SK-N-SH (cell line): ENCODE results near the gene HSF4. TPM values are rescaled to one million over a fixed set of nuclear protein-coding genes. Genes with fewer than 3 reads are reported as not detected.

ENCODE experiments used
- CTCF ChIA-PET: fragments of 300-600, 350-600 bp; formaldehyde crosslinking; extraction: SDS; loops from one replicate; lab custom pipeline; 2021; lab: Yijun Ruan, JAX
- POLR2A ChIA-PET: fragments of 350-600 bp; sonication (Branson Sonifier 250); formaldehyde crosslinking; extraction: SDS; loops from one replicate; lab custom pipeline; 2020; ENCODE audit warnings: antibody characterized with exemption, inconsistent platforms; lab: Yijun Ruan, JAX
- DNase-seq: peaks from one replicate; pipeline ENCODE4 v3.0.0; 2012
- H2AFZ ChIP-seq: fragments of 200-600 bp; sonication (generic); 2 replicates; pipeline ENCODE4 v1.8.1; 2016; ENCODE audit warnings: antibody characterized with exemption, mild to moderate bottlenecking, low read depth
- H3F3A ChIP-seq: fragments of 200-600 bp; sonication (generic); replicated peaks from 2 replicates; pipeline ENCODE3; 2016; ENCODE audit warnings: antibody characterized with exemption, mild to moderate bottlenecking; ENCODE audit not compliant: insufficient read depth
- H3K27ac ChIP-seq, 2 experiments: fragments of 200-500 bp in 1 of 2; fragments of 200-600 bp in 1 of 2; sonication (Bioruptor generic) in 1 of 2; sonication (generic), shearing (Covaris generic) in 1 of 2; 2 replicates each; pipeline versions ENCODE4 v1.5.1 to v1.6.1; 2014 to 2016; ENCODE audit warnings: low read depth in 2 of 2, inconsistent platforms in 1 of 2, low read length in 1 of 2, mild to moderate bottlenecking in 1 of 2, mixed read lengths in 1 of 2
- H3K27me3 ChIP-seq: fragments of 200-600 bp; sonication (generic), shearing (Covaris generic); 2 replicates; pipeline ENCODE4 v1.6.1; 2016; ENCODE audit warnings: mixed run types; ENCODE audit not compliant: insufficient read depth
- H3K36me3 ChIP-seq, 2 experiments: fragments of 200-500 bp in 1 of 2; fragments of 200-600 bp in 1 of 2; sonication (Bioruptor generic) in 1 of 2; sonication (generic) in 1 of 2; replicated peaks in 1 of 2; 2 replicates each; pipeline versions ENCODE3 to v1.5.1; 2014 to 2016; ENCODE audit warnings: low read length in 1 of 2, mild to moderate bottlenecking in 1 of 2; ENCODE audit not compliant: insufficient read depth in 2 of 2, control insufficient read depth in 1 of 2
- H3K4me1 ChIP-seq, 2 experiments: fragments of 200-500 bp in 1 of 2; fragments of 200-600 bp in 1 of 2; sonication (Bioruptor generic) in 1 of 2; sonication (generic), shearing (Covaris generic) in 1 of 2; 2 replicates each; pipeline versions ENCODE4 v1.5.1 to v1.6.1; 2014 to 2016; ENCODE audit warnings: low read depth in 1 of 2, low read length in 1 of 2, mixed run types in 1 of 2; ENCODE audit not compliant: insufficient read depth in 2 of 2, control insufficient read depth in 1 of 2
- H3K4me2 ChIP-seq: fragments of 200-600 bp; sonication (generic), shearing (Covaris generic); 2 replicates; pipeline ENCODE4 v1.6.1; 2017; ENCODE audit warnings: mixed run types
- H3K4me3 ChIP-seq, 2 experiments: fragments of 200-500 bp in 1 of 2; fragments of 200-600 bp in 1 of 2; sonication (Bioruptor generic) in 1 of 2; sonication (generic), shearing (Covaris generic) in 1 of 2; 2 replicates each; pipeline versions ENCODE4 v1.5.1 to v1.8.1; 2014 to 2016; ENCODE audit warnings: low read depth in 2 of 2, inconsistent platforms in 1 of 2, low read length in 1 of 2, mild to moderate bottlenecking in 1 of 2, mixed read lengths in 1 of 2, moderate library complexity in 1 of 2
- H3K79me2 ChIP-seq: fragments of 200-600 bp; sonication (generic); 2 replicates; pipeline ENCODE4 v1.8.1; 2017; ENCODE audit warnings: mild to moderate bottlenecking; ENCODE audit not compliant: insufficient read depth
- H3K9ac ChIP-seq: fragments of 200-600 bp; sonication (generic); 2 replicates; pipeline ENCODE4 v1.6.1; 2017; ENCODE audit warnings: mixed run types
- H3K9me2 ChIP-seq: fragments of 200-600 bp; sonication (generic); 2 replicates; pipeline ENCODE4 v1.6.1; 2017; ENCODE audit warnings: mixed run types
- H3K9me3 ChIP-seq: fragments of 200-600 bp; sonication (generic); 2 replicates; pipeline ENCODE4 v1.6.1; 2017; ENCODE audit warnings: mixed run types, mild to moderate bottlenecking, moderate library complexity
- H4K20me1 ChIP-seq: fragments of 200-600 bp; sonication (generic); 2 replicates; pipeline ENCODE4 v1.6.1; 2017; ENCODE audit warnings: mild to moderate bottlenecking, mixed run types; ENCODE audit not compliant: insufficient read depth
- CTCF ChIP-seq: fragments of 200-600 bp; sonication (generic); IDR thresholded peaks from 2 replicates; pipeline ENCODE4 v1.6.1; 2017; ENCODE audit warnings: antibody characterized with exemption, mild to moderate bottlenecking, moderate library complexity
- ELF1 ChIP-seq: IDR thresholded peaks from 2 replicates; pipeline ENCODE4 v1.4.0; 2012
- EP300 ChIP-seq, 2 experiments: IDR thresholded peaks; 2 replicates each; pipeline versions ENCODE4 v1.4.0 to v1.6.1; 2012; ENCODE audit warnings: borderline replicate concordance in 1 of 2, low read depth in 1 of 2, low read length in 1 of 2
- FOXJ3 ChIP-seq: sonication (generic); formaldehyde crosslinking; IDR thresholded peaks from 2 replicates; pipeline ENCODE4 v1.5.1; 2020; ENCODE audit warnings: mild to moderate bottlenecking, missing genetic modification reagents
- GATA2 ChIP-seq: sonication (generic); formaldehyde crosslinking; IDR thresholded peaks from 2 replicates; pipeline ENCODE4 v1.5.0; 2020; ENCODE audit warnings: mild to moderate bottlenecking, missing genetic modification reagents
- IRF3 ChIP-seq: fragments of 150-350 bp; IDR thresholded peaks from 2 replicates; pipeline ENCODE4 v1.6.1; 2016; ENCODE audit warnings: mild to moderate bottlenecking, low read depth, low read length
- JUND ChIP-seq: IDR thresholded peaks from 2 replicates; pipeline ENCODE4 v1.4.0; 2012
- MEF2A ChIP-seq: IDR thresholded peaks from 2 replicates; pipeline ENCODE4 v1.4.0; 2012; ENCODE audit warnings: low read depth, borderline replicate concordance
- NFIC ChIP-seq: IDR thresholded peaks from 2 replicates; pipeline ENCODE4 v1.4.0; 2012; ENCODE audit warnings: borderline replicate concordance
- POLR2AphosphoS5 ChIP-seq: IDR thresholded peaks from 2 replicates; pipeline ENCODE4 v1.6.1; 2012; ENCODE audit warnings: low read depth, low read length
- RAD21 ChIP-seq: IDR thresholded peaks from 2 replicates; pipeline ENCODE4 v1.6.1; 2012; ENCODE audit warnings: mild to moderate bottlenecking, low read length
- RXRA ChIP-seq: IDR thresholded peaks from 2 replicates; pipeline ENCODE4 v1.4.0; 2012; ENCODE audit warnings: low read depth, mild to moderate bottlenecking, borderline replicate concordance
- TAF1 ChIP-seq: IDR thresholded peaks from 2 replicates; pipeline ENCODE4 v1.6.1; 2012; ENCODE audit warnings: low read depth, mild to moderate bottlenecking, low read length, moderate library complexity, borderline replicate concordance
- TEAD4 ChIP-seq: IDR thresholded peaks from 2 replicates; pipeline ENCODE4 v1.4.0; 2012; ENCODE audit warnings: mild to moderate bottlenecking, borderline replicate concordance; ENCODE audit not compliant: insufficient read depth
- WGBS: methylation state at CpG from one replicate; pipeline ENCODE4 v1.1.6; 2017; ENCODE audit warnings: low lambda C conversion rate; 5-methylcytosine and 5-hydroxymethylcytosine counted together
- polyA plus RNA-seq, 3 experiments: library from polyadenylated mRNA; depleted of rRNA; stranded (reverse); fragments of >200 nt; gene quantifications; 2 replicates each; pipeline ENCODE4 v1.2.3, GENCODE V29; 2012

HSF4 gene
- polyA plus RNA-seq, 1 of the 3 experiments (the other 2 are of a cell fraction) = 33.4 TPM

DNA sequence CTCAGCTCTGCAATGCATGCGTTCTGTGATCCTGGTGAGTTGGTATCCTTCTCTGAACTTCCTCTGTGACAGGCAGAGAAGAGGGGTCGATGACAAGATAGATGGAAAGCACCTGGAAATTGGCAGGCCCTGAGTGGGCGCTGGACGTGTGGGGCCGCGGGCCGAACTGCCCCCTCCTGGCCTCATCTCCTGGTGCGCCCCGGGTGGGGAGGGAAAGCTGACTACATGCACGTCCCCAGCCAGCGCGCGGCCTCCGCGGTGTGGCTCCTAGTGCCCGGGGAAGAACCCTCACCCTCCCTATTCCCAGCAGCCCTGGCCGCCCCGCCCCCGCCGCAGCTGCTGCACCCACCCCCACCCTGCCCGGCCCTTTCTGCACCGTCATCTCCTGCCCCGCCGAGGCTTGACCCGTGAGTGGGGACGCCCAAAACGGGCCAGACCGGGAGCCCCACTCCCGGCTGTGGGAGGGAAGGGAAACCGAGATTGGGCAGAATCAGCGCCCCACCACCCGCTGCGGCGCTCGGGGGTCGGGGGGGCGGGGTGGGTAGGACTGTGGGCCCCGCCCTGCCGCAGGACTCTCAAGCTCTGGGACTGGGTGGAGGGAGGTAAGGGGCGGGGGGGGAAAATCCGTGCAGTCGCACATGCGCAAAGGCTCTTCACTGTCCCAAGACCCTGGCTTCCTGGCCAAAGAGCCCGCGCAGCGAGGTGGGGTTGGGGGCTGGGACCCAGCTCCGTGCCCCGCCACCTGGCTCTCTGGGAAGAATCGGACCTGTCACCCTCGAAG, 5.8 kb downstream of the HSF4 start, which contains the start of gene NOL3 (continued):
- TF ChIP-seq CTCF (no peak), NFIC (no peak), TEAD4 (no peak), EP300 (IDR thresholded peaks at IDR 0.05; ENCODE audit: borderline replicate concordance in 1 of 2, low read depth in 1 of 2, low read length in 1 of 2) (peak in 1 of 2 experiments; percentile 27; a peak in 1 of 4 replicates), ELF1 (no peak), POLR2AphosphoS5 (peak; percentile 39; the same call in 1 of the 2 replicates), RXRA (no peak), JUND (no peak), MEF2A (no peak), RAD21 (no peak), TAF1 (peak; percentile 6; the same call in 1 of the 2 replicates), IRF3 (no peak), GATA2 (CRISPR knock-in tag) (no peak)

DNA sequence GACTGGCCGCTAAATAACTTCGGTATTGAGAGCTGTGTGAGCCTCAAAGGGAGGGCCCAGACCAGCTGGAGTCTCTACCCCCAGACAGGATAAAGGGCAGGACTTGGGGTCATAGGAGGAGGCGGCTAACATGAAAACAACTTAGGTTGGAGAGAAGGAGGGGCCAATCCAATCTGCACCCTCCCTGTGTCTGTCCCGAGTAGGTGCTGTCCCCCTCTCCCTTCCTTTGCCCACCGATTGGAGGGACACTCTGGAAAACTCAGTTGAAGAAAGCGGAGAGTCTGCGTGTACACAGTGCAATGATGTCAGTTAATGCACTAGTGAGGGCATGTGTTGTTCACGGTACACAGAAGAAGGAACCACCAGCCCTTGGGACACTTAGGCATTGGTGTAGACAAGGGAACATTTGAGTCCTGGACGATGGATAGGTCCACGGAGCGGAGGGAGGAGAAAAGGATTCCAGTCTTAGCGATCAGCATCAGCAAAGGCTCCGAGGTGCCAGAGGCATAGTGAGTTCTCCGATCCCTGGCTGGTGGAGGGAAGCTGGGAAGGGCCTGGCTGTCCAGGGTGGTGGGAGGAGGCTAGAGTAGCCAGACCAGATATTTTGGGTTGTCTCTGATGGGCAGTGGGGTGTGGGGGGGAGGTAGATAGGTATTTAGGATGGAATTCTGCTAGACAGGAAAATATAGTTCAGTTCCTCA, 6.6 kb downstream of the HSF4 start:
- Histone ChIP-seq H3K27me3 (no peaks in the 10 kb centered on the region), H4K20me1 (no peaks in the 10 kb centered on the region), H3K79me2 (peaks cover 15% of the 10 kb centered on the region; the same call in 1 of the 2 replicates), H3F3A (peaks cover 36% of the 10 kb centered on the region), H3K9me2 (no peaks in the 10 kb centered on the region), H2AFZ (peak overlapping the region; percentile 70; the same call in 1 of the 2 replicates), H3K9me3 (no peaks in the 10 kb centered on the region), H3K4me3 (peak overlapping the region; percentile 49 to 64), H3K9ac (peak overlapping the region; percentile 64), H3K36me3 (peaks cover 6 to 8% of the 10 kb centered on the region in 2 experiments), H3K4me2 (peak overlapping the region; percentile 98), H3K4me1 (peaks cover 39 to 44% of the 10 kb centered on the region in 2 experiments; a peak in 3 of 4 replicates), H3K27ac (peak overlapping the region; percentile 76 to 94)
- POLR2A ChIA-PET = interaction anchor here (0.9 to 2.6 kb wide), 7 partner anchors 10 to 153 kb away, joined by 3 to 15 read pairs (median 3); partner anchors contain the start of genes ELMO3, FBXL8 and TRADD
- CTCF ChIA-PET = interaction anchor here (0.8 to 4.1 kb wide), 9 partner anchors 8 to 270 kb away, joined by 3 to 32 read pairs (median 5); partner anchors contain the start of genes FBXL8, MATCAP1 and TRADD
- TF ChIP-seq FOXJ3 (CRISPR knock-in tag) = 0 out of 2 replicates have a peak, but pooled peaks have one; percentile 19
- TF ChIP-seq JUND = no peak
- WGBS = 53% methylated on average over 14 of the region's 14 CpGs
- DNase-seq = no peak
